GM18519 (cell line): ENCODE results near the gene RIPPLY1.
"Not testable (repeated sequence)": the region's sequence is repeated elsewhere in the genome, so short reads cannot be mapped to it uniquely, and the experiment has no call there.

Experiments used
- ATAC-seq: cut with Tn5 transposase; IDR thresholded peaks from one replicate; pipeline ENCODE4 v1.9.1; 2021; ENCODE audit warnings: mild to moderate bottlenecking, moderate library complexity; ENCODE audit not compliant: unreplicated experiment, low FRiP score

RIPPLY1 gene

GRCh38 chrX:106917830-106918500, 14.8 kb upstream of the RIPPLY1 start:
- no peak for ATAC-seq

- ATAC-seq, result no peak
Observed at GRCh38 chrX:106912864-106913263, 9.7 kb upstream of the RIPPLY1 start.

- ATAC-seq, result no peak
Observed at GRCh38 chrX:106906361-106906760, 3.2 kb upstream of the RIPPLY1 start.

GRCh38 chrX:106905064-106905708, 2.0 kb upstream of the RIPPLY1 start:
- no peak for ATAC-seq

GRCh38 chrX:106903856-106904528, 851 bp upstream of the RIPPLY1 start:
- ATAC-seq, result no peak

- ATAC-seq, result no peak
Observed at GRCh38 chrX:106902684-106903083, 457 bp downstream of the RIPPLY1 start.

- no peak for ATAC-seq
Observed at GRCh38 chrX:106901781-106902219, 1.3 kb downstream of the RIPPLY1 start.

GRCh38 chrX:106901341-106901740, 1.8 kb downstream of the RIPPLY1 start:
- ATAC-seq, result no peak

- ATAC-seq, result no peak
Observed at GRCh38 chrX:106899841-106900240, 3.3 kb downstream of the RIPPLY1 start.

GRCh38 chrX:106899276-106899675, 3.9 kb downstream of the RIPPLY1 start:
- no peak for ATAC-seq

GRCh38 chrX:106898462-106898861, 4.7 kb downstream of the RIPPLY1 start:
- no peak for ATAC-seq

- no peak for ATAC-seq
Observed at GRCh38 chrX:106897259-106897658, 5.9 kb downstream of the RIPPLY1 start.

GRCh38 chrX:106894978-106895452, 8.1 kb downstream of the RIPPLY1 start:
- ATAC-seq, result no peak

- no peak for ATAC-seq
Observed at GRCh38 chrX:106894392-106894909, 8.7 kb downstream of the RIPPLY1 start.

- no peak for ATAC-seq
Observed at GRCh38 chrX:106891762-106892460, 11.2 kb downstream of the RIPPLY1 start.

- ATAC-seq, result no peak
Observed at GRCh38 chrX:106889468-106889867, 13.7 kb downstream of the RIPPLY1 start.

GRCh38 chrX:106875151-106875550, 28.0 kb downstream of the RIPPLY1 start:
- no peak for ATAC-seq

- ATAC-seq, result no peak
Observed at GRCh38 chrX:106874075-106874474, 29.1 kb downstream of the RIPPLY1 start.

- ATAC-seq, result not testable (repeated sequence)
Observed at GRCh38 chrX:106872796-106873195, 30.3 kb downstream of the RIPPLY1 start.

- no peak for ATAC-seq
Observed at GRCh38 chrX:106863697-106864096, 39.4 kb downstream of the RIPPLY1 start.
